ENCODE results near the gene KAT7. TPM values are rescaled to one million over a fixed set of nuclear protein-coding genes. Genes with fewer than 3 reads are reported as not detected.

The KAT7 gene
- total and polyA plus RNA-seq, 2 of the 8 experiments (the other 6 are each of a cell fraction or from before 2014, with no cell fraction given): 90.9 to 139 TPM

- TF ChIP-seq CEBPB (IDR thresholded peaks at IDR 0.05; ENCODE audit: low read depth, low read length) (no peak), NRF1 (IDR thresholded peaks at IDR 0.05; ENCODE audit: low read depth, low read length) (no peak), KDM1A (IDR thresholded peaks at IDR 0.05; ENCODE audit: borderline replicate concordance, low read length) (no peak), POLR2AphosphoS5 (IDR thresholded peaks at IDR 0.05; ENCODE audit: low read depth, low read length) (no peak), RXRA (IDR thresholded peaks at IDR 0.05; ENCODE audit: insufficient read depth, low read depth, low read length) (no peak), CTBP2 (IDR thresholded peaks at IDR 0.05; ENCODE audit: borderline replicate concordance, insufficient read depth, insufficient read length, low read length) (no peak)
- TF ChIP-seq, protein P1, sequence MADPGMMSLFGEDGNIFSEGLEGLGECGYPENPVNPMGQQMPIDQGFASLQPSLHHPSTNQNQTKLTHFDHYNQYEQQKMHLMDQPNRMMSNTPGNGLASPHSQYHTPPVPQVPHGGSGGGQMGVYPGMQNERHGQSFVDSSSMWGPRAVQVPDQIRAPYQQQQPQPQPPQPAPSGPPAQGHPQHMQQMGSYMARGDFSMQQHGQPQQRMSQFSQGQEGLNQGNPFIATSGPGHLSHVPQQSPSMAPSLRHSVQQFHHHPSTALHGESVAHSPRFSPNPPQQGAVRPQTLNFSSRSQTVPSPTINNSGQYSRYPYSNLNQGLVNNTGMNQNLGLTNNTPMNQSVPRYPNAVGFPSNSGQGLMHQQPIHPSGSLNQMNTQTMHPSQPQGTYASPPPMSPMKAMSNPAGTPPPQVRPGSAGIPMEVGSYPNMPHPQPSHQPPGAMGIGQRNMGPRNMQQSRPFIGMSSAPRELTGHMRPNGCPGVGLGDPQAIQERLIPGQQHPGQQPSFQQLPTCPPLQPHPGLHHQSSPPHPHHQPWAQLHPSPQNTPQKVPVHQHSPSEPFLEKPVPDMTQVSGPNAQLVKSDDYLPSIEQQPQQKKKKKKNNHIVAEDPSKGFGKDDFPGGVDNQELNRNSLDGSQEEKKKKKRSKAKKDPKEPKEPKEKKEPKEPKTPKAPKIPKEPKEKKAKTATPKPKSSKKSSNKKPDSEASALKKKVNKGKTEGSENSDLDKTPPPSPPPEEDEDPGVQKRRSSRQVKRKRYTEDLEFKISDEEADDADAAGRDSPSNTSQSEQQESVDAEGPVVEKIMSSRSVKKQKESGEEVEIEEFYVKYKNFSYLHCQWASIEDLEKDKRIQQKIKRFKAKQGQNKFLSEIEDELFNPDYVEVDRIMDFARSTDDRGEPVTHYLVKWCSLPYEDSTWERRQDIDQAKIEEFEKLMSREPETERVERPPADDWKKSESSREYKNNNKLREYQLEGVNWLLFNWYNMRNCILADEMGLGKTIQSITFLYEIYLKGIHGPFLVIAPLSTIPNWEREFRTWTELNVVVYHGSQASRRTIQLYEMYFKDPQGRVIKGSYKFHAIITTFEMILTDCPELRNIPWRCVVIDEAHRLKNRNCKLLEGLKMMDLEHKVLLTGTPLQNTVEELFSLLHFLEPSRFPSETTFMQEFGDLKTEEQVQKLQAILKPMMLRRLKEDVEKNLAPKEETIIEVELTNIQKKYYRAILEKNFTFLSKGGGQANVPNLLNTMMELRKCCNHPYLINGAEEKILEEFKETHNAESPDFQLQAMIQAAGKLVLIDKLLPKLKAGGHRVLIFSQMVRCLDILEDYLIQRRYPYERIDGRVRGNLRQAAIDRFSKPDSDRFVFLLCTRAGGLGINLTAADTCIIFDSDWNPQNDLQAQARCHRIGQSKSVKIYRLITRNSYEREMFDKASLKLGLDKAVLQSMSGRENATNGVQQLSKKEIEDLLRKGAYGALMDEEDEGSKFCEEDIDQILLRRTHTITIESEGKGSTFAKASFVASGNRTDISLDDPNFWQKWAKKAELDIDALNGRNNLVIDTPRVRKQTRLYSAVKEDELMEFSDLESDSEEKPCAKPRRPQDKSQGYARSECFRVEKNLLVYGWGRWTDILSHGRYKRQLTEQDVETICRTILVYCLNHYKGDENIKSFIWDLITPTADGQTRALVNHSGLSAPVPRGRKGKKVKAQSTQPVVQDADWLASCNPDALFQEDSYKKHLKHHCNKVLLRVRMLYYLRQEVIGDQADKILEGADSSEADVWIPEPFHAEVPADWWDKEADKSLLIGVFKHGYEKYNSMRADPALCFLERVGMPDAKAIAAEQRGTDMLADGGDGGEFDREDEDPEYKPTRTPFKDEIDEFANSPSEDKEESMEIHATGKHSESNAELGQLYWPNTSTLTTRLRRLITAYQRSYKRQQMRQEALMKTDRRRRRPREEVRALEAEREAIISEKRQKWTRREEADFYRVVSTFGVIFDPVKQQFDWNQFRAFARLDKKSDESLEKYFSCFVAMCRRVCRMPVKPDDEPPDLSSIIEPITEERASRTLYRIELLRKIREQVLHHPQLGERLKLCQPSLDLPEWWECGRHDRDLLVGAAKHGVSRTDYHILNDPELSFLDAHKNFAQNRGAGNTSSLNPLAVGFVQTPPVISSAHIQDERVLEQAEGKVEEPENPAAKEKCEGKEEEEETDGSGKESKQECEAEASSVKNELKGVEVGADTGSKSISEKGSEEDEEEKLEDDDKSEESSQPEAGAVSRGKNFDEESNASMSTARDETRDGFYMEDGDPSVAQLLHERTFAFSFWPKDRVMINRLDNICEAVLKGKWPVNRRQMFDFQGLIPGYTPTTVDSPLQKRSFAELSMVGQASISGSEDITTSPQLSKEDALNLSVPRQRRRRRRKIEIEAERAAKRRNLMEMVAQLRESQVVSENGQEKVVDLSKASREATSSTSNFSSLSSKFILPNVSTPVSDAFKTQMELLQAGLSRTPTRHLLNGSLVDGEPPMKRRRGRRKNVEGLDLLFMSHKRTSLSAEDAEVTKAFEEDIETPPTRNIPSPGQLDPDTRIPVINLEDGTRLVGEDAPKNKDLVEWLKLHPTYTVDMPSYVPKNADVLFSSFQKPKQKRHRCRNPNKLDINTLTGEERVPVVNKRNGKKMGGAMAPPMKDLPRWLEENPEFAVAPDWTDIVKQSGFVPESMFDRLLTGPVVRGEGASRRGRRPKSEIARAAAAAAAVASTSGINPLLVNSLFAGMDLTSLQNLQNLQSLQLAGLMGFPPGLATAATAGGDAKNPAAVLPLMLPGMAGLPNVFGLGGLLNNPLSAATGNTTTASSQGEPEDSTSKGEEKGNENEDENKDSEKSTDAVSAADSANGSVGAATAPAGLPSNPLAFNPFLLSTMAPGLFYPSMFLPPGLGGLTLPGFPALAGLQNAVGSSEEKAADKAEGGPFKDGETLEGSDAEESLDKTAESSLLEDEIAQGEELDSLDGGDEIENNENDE (IDR thresholded peaks at IDR 0.05; ENCODE audit: insufficient replicate concordance, low read length): no peak
Measured at GRCh38 chr17:49821916-49822315, 33.4 kb downstream of the KAT7 start (continued).

Data from H1 (cell line).